Prostate gland (tissue), 2 donors: ENCODE measurements around the gene PID1.

Source experiments
- CTCF ChIP-seq, 4 experiments: fragments of 200-600 bp in 2 of 4; fragments of 450-650 bp in 2 of 4; sonication (generic) in 2 of 4; IDR thresholded peaks; 1 replicate in 3 of 4; 2 replicates in 1 of 4; pipeline ENCODE4 v1.5.1; 2016 to 2019; ENCODE audit warnings: antibody characterized with exemption in 4 of 4, mild to moderate bottlenecking in 2 of 4, moderate library complexity in 2 of 4
- POLR2A ChIP-seq: fragments of 450-650 bp; IDR thresholded peaks from one replicate; pipeline ENCODE4 v1.6.1; 2016; ENCODE audit warnings: antibody characterized with exemption, mild to moderate bottlenecking

- no peak for TF ChIP-seq CTCF (IDR thresholded peaks at IDR 0.05)
- TF ChIP-seq POLR2A, result no peak
Measured at GRCh38 chr2:229044581-229044980, 226.5 kb downstream of the PID1 start.
